GM19239 (cell line): ENCODE data around the gene AFG3L2.
A peak's percentile ranks its signal among the peaks of the same experiment; 100 is the strongest.
"Not testable (repeated sequence)": the region's sequence is repeated elsewhere in the genome, so short reads cannot be mapped to it uniquely, and the experiment has no call there.

Source experiments
- DNase-seq: peaks from one replicate; pipeline ENCODE4 v3.0.0; 2011; ENCODE audit warnings: low spot score; ENCODE audit not compliant: insufficient read length
- FAIRE-seq: peaks from 2 replicates; lab custom pipeline; 2011; peaks lifted over from hg19 to GRCh38; lab: Jason Lieb, UNC

AFG3L2 gene

GRCh38 chr18:12376754-12377555 lies at the start of gene AFG3L2:
TSS of gene AFG3L2 (minus strand) at chr18:12377227. CDS start at chr18:12377082, 145 bp downstream.
- peak; percentile 95 for FAIRE-seq
- peak; percentile 88 for DNase-seq

- DNase-seq (no peak), FAIRE-seq (no peak)
These were observed 47.2 kb upstream of the AFG3L2 start for GRCh38 chr18:12424252-12424651.

- DNase-seq (no peak), FAIRE-seq (no peak)
These were observed 46.8 kb upstream of the AFG3L2 start for GRCh38 chr18:12423820-12424219.

GRCh38 chr18:12423393-12423792 lies 46.4 kb upstream of the AFG3L2 start:
- DNase-seq (no peak), FAIRE-seq (no peak)

DNA sequence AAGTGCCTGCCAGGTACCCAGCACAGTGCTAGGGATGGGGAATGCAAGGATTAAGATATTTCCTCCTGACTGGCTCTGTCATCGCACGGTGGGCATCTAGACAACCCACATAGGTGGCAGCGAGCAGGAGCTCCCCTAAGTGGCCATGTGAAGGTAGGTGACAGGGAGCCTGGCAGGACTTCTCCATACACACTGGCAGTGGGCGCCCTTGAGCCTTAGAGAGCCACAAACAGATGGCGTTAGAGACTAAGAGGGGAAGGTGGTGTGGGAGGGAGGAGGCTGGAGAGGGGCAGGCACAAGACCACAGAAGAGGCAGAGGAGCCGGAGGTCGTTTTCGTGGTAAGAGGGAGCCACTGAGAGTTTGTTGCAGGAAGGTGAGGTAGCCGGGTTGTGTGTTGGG lies 45.9 kb upstream of the AFG3L2 start:
- FAIRE-seq (no peak), DNase-seq (no peak)

GRCh38 chr18:12421732-12422131 lies 44.7 kb upstream of the AFG3L2 start:
- DNase-seq (no peak), FAIRE-seq (no peak)

- DNase-seq: peak; percentile 30
- no peak for FAIRE-seq
These were observed 43.9 kb upstream of the AFG3L2 start for GRCh38 chr18:12420821-12421421.

- FAIRE-seq (no peak), DNase-seq (no peak)
These were observed 40.7 kb upstream of the AFG3L2 start for GRCh38 chr18:12417687-12418086.

DNA sequence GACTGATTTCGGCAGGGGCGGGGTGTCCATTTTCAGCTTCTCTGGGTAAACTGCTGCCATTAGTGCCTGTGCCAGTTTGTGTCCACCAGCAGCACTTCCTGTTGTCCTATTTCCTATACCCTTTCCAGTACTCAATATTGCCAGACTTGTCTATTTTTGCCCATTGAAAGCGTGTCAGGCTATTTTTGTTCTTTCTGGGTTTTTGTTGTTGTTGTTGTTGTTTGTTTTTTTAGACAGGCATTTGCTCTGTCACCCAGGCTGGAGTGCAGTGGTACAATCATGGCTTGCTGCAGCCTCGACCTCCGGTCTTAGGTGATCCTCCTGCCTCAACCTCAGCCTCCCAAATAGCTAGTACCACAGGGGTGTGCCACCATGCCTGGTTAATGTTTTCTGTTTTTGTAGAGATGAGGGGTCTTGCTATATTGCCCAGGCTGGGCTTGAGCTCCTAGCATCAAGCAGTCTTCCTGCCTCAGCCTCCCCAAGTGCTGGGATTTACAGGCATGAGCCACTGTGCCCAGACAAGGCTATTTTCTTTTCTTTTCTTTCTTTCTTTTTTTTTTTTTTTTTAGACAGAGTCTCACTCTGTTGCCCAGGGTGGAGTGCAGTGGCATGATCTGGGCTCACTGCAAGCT lies 39.2 kb upstream of the AFG3L2 start:
- DNase-seq (no peak), FAIRE-seq (no peak)

- no peak for FAIRE-seq
- no peak for DNase-seq
These were observed 34.4 kb upstream of the AFG3L2 start for GRCh38 chr18:12411456-12411855.

GRCh38 chr18:12410747-12411146 lies 33.7 kb upstream of the AFG3L2 start:
- DNase-seq, FAIRE-seq: not testable (repeated sequence)

DNA sequence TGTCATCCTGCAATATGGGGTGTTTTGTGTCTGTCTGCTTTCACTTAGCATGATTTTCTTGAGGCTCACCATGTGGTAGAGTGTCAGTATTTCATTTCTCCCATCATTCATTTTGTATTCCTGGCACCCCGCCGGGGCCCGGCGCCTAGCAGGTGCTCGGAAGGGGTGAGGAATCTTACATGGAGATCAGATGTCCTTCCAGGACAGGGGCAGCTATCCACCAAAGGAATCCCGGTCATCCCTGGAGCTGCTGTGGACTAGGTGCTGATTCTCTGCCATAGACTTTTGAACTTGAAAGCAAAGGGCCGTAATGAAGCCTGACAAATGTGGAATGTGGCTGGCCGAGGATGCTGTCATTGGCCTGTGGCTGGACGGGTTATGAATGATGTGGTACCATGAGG lies 33.1 kb upstream of the AFG3L2 start:
- FAIRE-seq: no peak
- DNase-seq: no peak

DNA sequence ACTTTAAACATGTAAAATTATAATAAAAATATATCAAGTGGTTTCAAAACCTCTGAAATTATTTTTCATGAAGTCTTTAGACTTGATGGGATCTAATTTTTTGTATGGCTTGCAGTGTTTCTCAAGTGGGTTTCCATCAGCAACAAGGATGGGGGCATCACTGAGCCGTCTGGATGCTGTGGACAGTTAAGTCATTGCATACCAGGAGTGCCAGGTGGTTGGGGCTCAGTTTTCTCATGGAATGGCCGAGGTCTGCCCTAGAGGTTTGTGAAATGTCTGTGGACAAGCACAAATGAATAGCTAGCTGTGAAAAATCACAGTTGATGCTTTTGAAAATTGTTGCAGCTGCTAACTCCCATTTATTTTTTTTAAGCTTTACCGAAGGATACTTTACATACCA lies 32.4 kb upstream of the AFG3L2 start:
- no peak for FAIRE-seq
- no peak for DNase-seq

DNA sequence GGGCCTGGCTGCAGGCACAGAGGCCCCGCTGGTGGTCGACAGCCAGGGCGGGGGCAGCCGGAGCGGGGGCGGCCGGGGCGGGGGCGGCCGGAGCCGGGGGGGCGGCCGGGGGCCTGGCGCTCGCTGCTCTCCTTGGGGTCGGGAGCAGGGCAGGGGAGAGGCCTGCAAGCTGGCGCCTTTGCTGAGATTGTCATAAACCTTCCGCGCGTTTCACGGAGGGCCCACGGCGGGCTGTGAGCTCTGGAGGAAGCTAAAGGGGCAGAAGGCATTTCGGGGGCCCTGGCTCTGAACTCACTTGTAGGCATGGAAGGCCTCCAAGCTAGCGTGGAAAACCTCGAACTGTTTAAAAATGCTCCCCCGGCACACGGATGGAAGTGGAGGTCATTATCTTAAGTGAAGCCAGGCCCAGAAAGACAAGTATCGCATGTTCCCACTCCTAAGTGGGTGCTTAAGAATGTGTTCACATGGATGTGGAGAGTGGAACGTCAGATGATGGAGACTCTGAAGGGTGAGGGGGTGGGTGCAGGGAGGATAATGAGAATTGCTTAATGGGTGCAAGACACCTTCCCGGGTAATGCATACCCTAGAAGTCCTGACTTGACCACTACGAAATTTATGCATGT lies 31.3 kb upstream of the AFG3L2 start:
- DNase-seq (no peak), FAIRE-seq (no peak)

- no peak for FAIRE-seq
- DNase-seq: no peak
These were observed 29.5 kb upstream of the AFG3L2 start for GRCh38 chr18:12406371-12407111.

GRCh38 chr18:12405066-12405465 lies 28.0 kb upstream of the AFG3L2 start:
- no peak for DNase-seq
- no peak for FAIRE-seq

- DNase-seq (no peak), FAIRE-seq (no peak)
These were observed 26.8 kb upstream of the AFG3L2 start for GRCh38 chr18:12403601-12404506.

- FAIRE-seq: no peak
- DNase-seq: no peak
These were observed 24.9 kb upstream of the AFG3L2 start for GRCh38 chr18:12401881-12402280.

DNA sequence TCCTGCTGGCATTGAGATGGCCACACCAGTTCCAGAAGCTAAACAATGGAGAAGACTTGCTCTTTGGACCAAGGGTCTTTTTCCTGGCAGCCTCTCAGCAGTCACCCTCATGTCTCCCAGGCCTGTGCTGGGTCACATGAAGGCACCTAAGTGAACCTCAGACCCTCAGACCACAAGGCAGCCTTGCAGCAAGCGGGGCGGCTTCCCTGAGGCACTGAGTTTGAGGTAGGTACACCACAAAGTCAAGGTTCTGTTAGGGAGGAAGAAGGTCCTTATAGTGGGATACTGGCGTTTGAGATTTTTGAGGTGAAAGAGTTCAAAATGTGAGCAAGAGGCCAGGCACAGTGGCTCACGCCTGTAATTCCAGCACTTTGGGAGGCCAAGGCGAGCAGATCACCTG lies 22.2 kb upstream of the AFG3L2 start:
- DNase-seq: no peak
- no peak for FAIRE-seq
